KG1 (cell line): ENCODE measurements around the gene NOTCH2.

ENCODE experiments used
- DNase-seq: peaks from one replicate; lab custom pipeline; 2025; lab: John Stamatoyannopoulos, UW

The NOTCH2 gene

GRCh38 chr1:119943216-119943615 is 126.2 kb downstream of the NOTCH2 start:
- no peak for DNase-seq

- no peak for DNase-seq
Measured at GRCh38 chr1:119941392-119941791, 128.1 kb downstream of the NOTCH2 start.

GRCh38 chr1:119940697-119941096 is 128.8 kb downstream of the NOTCH2 start:
- DNase-seq, result no peak

- DNase-seq, result no peak
Measured at GRCh38 chr1:119937198-119937597, 132.3 kb downstream of the NOTCH2 start.

GRCh38 chr1:119935915-119936314 is 133.5 kb downstream of the NOTCH2 start:
- DNase-seq, result no peak

GRCh38 chr1:119935373-119935772 is 134.1 kb downstream of the NOTCH2 start:
- DNase-seq, result no peak

- DNase-seq, result no peak
Measured at GRCh38 chr1:119933397-119933796, 136.1 kb downstream of the NOTCH2 start.

- no peak for DNase-seq
Measured at GRCh38 chr1:119929643-119930315, 139.7 kb downstream of the NOTCH2 start.

GRCh38 chr1:119926553-119926952 is 142.9 kb downstream of the NOTCH2 start:
- DNase-seq, result no peak

- no peak for DNase-seq
Measured at GRCh38 chr1:119924948-119925898, 144.2 kb downstream of the NOTCH2 start.

- DNase-seq, result no peak
Measured at GRCh38 chr1:119920104-119920968, 149.1 kb downstream of the NOTCH2 start.

GRCh38 chr1:119919241-119919640 is 150.2 kb downstream of the NOTCH2 start:
- no peak for DNase-seq

GRCh38 chr1:119918301-119918700 is 151.2 kb downstream of the NOTCH2 start:
- no peak for DNase-seq

GRCh38 chr1:119917304-119918055 is 152.0 kb downstream of the NOTCH2 start:
- DNase-seq, result no peak

- no peak for DNase-seq
Measured at GRCh38 chr1:119915517-119915916, 153.9 kb downstream of the NOTCH2 start.

GRCh38 chr1:119914071-119914470 is 155.4 kb downstream of the NOTCH2 start:
- no peak for DNase-seq

GRCh38 chr1:119912963-119913362 is 156.5 kb downstream of the NOTCH2 start:
- DNase-seq, result no peak

GRCh38 chr1:119911775-119912174 is 157.7 kb downstream of the NOTCH2 start:
- DNase-seq, result no peak

GRCh38 chr1:119910618-119911017 is 158.8 kb downstream of the NOTCH2 start:
- DNase-seq, result no peak

- DNase-seq, result no peak
Measured at GRCh38 chr1:119909890-119910596, 159.4 kb downstream of the NOTCH2 start.

- DNase-seq, result no peak
Measured at GRCh38 chr1:119908661-119909060, 160.8 kb downstream of the NOTCH2 start.
